Measurements from ENCODE around the gene MRS2. TPM values are rescaled to one million over a fixed set of nuclear protein-coding genes. Genes with fewer than 3 reads are reported as not detected.
"Not testable (repeated sequence)": the region's sequence is repeated elsewhere in the genome, so short reads cannot be mapped to it uniquely, and the experiment has no call there.

MRS2 gene
- total and polyA plus RNA-seq, 12 donors: 11.2 to 41.3 (median 27.7) TPM

GRCh38 chr6:24359640-24360454 is 42.9 kb upstream of the MRS2 start:
- Histone ChIP-seq H3K4me1 (replicated peaks in 1 of 2) (peaks cover 5 to 10% of the 10 kb centered on the region in 2 donors), H3K4me3 (peak overlapping the region; percentile 5 to 39 (median 18)), H3K9me3 (replicated peaks in 1 of 3) (no peaks in the 10 kb centered on the region), H3K36me3 (replicated peaks in 1 of 2) (no peaks in the 10 kb centered on the region), H3K27ac (peak overlapping the region in 1 of 5 donors; percentile 41), H3K27me3 (no peaks in the 10 kb centered on the region)
- DNase-seq: peak; percentile 75 to 85 (median 81)
- intact Hi-C loops (cut with DNase I): no loop called here
- TF ChIP-seq, protein P1, sequence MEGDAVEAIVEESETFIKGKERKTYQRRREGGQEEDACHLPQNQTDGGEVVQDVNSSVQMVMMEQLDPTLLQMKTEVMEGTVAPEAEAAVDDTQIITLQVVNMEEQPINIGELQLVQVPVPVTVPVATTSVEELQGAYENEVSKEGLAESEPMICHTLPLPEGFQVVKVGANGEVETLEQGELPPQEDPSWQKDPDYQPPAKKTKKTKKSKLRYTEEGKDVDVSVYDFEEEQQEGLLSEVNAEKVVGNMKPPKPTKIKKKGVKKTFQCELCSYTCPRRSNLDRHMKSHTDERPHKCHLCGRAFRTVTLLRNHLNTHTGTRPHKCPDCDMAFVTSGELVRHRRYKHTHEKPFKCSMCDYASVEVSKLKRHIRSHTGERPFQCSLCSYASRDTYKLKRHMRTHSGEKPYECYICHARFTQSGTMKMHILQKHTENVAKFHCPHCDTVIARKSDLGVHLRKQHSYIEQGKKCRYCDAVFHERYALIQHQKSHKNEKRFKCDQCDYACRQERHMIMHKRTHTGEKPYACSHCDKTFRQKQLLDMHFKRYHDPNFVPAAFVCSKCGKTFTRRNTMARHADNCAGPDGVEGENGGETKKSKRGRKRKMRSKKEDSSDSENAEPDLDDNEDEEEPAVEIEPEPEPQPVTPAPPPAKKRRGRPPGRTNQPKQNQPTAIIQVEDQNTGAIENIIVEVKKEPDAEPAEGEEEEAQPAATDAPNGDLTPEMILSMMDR (IDR thresholded peaks at IDR 0.05): peak; percentile 51 to 80 (median 64)
- no peak for TF ChIP-seq POLR2A (IDR thresholded peaks at IDR 0.05)
- 4 to 12% (median 8%) methylated on average over 24 to 55 of the region's 55 CpGs for WGBS, 4 donors

- H3K27me3 ChIP-seq; H3K36me3 ChIP-seq (replicated peaks in 1 of 2); H3K4me3 ChIP-seq; DNase-seq; H3K9me3 ChIP-seq (replicated peaks in 1 of 3); intact Hi-C loops (cut with DNase I); H3K4me1 ChIP-seq (replicated peaks in 1 of 2); H3K27ac ChIP-seq: not testable (repeated sequence)
- 76 to 91% (median 81%) methylated on average over 5 of the region's 5 CpGs for WGBS, 4 donors
These were observed 40.4 kb upstream of the MRS2 start for GRCh38 chr6:24362363-24362762.

GRCh38 chr6:24365103-24365633 is 37.6 kb upstream of the MRS2 start:
- 77 to 87% (median 79%) methylated on average over 7 to 8 of the region's 8 CpGs for WGBS, 4 donors

DNA sequence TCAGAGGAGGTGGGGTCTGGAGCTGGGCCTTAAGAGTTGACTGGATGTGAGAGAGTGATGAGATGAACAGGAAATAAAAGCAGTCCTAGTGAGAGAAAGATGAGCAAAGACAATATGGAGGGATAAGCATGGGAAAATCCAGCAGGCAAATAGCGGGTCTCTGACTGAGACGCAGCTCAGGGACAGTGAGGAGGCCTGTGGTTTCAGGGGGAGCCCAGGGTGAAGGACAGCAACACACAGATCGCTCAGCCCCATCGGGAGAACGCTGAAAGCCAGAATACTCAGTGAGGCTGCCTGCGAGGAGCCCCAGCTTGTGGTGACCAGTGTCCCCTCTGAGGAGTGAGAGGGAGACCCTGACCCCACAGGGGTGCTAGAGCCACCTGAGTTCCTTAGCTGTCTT is 28.1 kb upstream of the MRS2 start:
- intact Hi-C loops (cut with DNase I): no loop called here
- H3K9me3 ChIP-seq (replicated peaks in 1 of 3): no peaks in the 10 kb centered on the region
- no peak overlapping the region for H3K27ac ChIP-seq
- DNase-seq: no peak
- WGBS, 4 donors: 78 to 89% (median 85%) methylated on average over 6 of the region's 6 CpGs
- TF ChIP-seq POLR2A (IDR thresholded peaks at IDR 0.05): no peak
- TF ChIP-seq, protein P1 (IDR thresholded peaks at IDR 0.05): no peak
- H3K4me3 ChIP-seq: no peak overlapping the region
- no peaks in the 10 kb centered on the region for H3K27me3 ChIP-seq
- no peaks in the 10 kb centered on the region for H3K4me1 ChIP-seq (replicated peaks in 1 of 2)
- no peaks in the 10 kb centered on the region for H3K36me3 ChIP-seq (replicated peaks in 1 of 2)

More at GRCh38 chr6:24365103-24365633, 37.6 kb upstream of the MRS2 start:
- H3K4me1 ChIP-seq (replicated peaks in 1 of 2); H3K27ac ChIP-seq; DNase-seq; H3K9me3 ChIP-seq (replicated peaks in 1 of 3); H3K36me3 ChIP-seq (replicated peaks in 1 of 2); intact Hi-C loops (cut with DNase I); H3K27me3 ChIP-seq; H3K4me3 ChIP-seq: not testable (repeated sequence)

DNA sequence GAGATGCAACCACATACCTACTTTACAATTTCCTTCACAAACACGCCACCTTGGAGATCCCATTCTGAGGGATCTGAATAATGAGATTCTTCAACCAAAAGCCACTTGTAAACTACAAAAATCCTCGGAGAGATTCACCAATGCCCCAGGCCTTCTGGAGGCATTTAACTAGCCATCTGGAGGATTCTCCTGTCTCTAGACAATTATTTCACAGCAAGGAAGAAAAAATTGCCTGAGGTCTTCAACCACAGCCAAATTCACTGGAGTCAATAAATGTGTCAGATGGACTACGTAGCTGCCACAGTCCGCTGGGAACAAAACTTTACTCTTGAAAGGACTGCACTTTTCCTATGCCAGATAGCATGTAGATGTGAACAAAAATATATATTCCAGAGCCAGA is 25.9 kb upstream of the MRS2 start:
- 47 to 70% (median 56%) methylated on average over 4 of the region's 4 CpGs for WGBS, 4 donors
- H3K27me3 ChIP-seq: no peaks in the 10 kb centered on the region
- H3K36me3 ChIP-seq (replicated peaks in 1 of 2): no peaks in the 10 kb centered on the region
- H3K4me1 ChIP-seq (replicated peaks in 1 of 2): no peaks in the 10 kb centered on the region
- no peaks in the 10 kb centered on the region for H3K9me3 ChIP-seq (replicated peaks in 1 of 3)
- no peak for TF ChIP-seq POLR2A (IDR thresholded peaks at IDR 0.05)
- TF ChIP-seq, protein P1 (IDR thresholded peaks at IDR 0.05): no peak
- intact Hi-C loops (cut with DNase I): no loop called here
- H3K4me3 ChIP-seq: no peak overlapping the region
- H3K27ac ChIP-seq: no peak overlapping the region
- no peak for DNase-seq

Measured in adrenal gland (tissue), 12 donors.